ENCODE results near the gene OR2AT4. TPM values are rescaled to one million over a fixed set of nuclear protein-coding genes. Genes with fewer than 3 reads are reported as not detected.
"Not testable (repeated sequence)": the region's sequence is repeated elsewhere in the genome, so short reads cannot be mapped to it uniquely, and the experiment has no call there.

OR2AT4 gene
- not detected in 2 replicates for total RNA-seq (2014; rRNA removed; shearing (Covaris generic))

GRCh38 chr11:75096456-75097172, at the start of gene OR2AT4:
TSS of gene OR2AT4 (minus strand) at chr11:75096876.
- DNase-seq (ENCODE audit: low spot score): no peak

- DNase-seq (ENCODE audit: low spot score): no peak
Measured at GRCh38 chr11:75145972-75146519, 49.4 kb upstream of the OR2AT4 start.

- DNase-seq (ENCODE audit: low spot score): no peak
Measured at GRCh38 chr11:75145196-75145971, 48.7 kb upstream of the OR2AT4 start.

- DNase-seq (ENCODE audit: low spot score): no peak
Measured at GRCh38 chr11:75144716-75145014, 48.0 kb upstream of the OR2AT4 start.

GRCh38 chr11:75143420-75143731, 46.7 kb upstream of the OR2AT4 start:
- no peak for DNase-seq (ENCODE audit: low spot score)

GRCh38 chr11:75142714-75143419, 46.2 kb upstream of the OR2AT4 start:
- peak; percentile 96 for DNase-seq (ENCODE audit: low spot score)

GRCh38 chr11:75141166-75141565, 44.5 kb upstream of the OR2AT4 start:
- DNase-seq (ENCODE audit: low spot score): no peak

- peak; percentile 32 for DNase-seq (ENCODE audit: low spot score)
Measured at GRCh38 chr11:75140269-75141138, 43.8 kb upstream of the OR2AT4 start.

GRCh38 chr11:75135651-75136050, 39.0 kb upstream of the OR2AT4 start:
- DNase-seq (ENCODE audit: low spot score): no peak

GRCh38 chr11:75135021-75135650, 38.5 kb upstream of the OR2AT4 start:
- DNase-seq (ENCODE audit: low spot score): no peak

- no peak for DNase-seq (ENCODE audit: low spot score)
Measured at GRCh38 chr11:75133976-75134375, 37.3 kb upstream of the OR2AT4 start.

GRCh38 chr11:75132080-75132479, 35.4 kb upstream of the OR2AT4 start:
- no peak for DNase-seq (ENCODE audit: low spot score)

- DNase-seq (ENCODE audit: low spot score): no peak
Measured at GRCh38 chr11:75126564-75126963, 29.9 kb upstream of the OR2AT4 start.

GRCh38 chr11:75118577-75118976, 21.9 kb upstream of the OR2AT4 start:
- DNase-seq (ENCODE audit: low spot score): no peak

GRCh38 chr11:75114465-75114864, 17.8 kb upstream of the OR2AT4 start:
- no peak for DNase-seq (ENCODE audit: low spot score)

GRCh38 chr11:75113030-75113429, 16.4 kb upstream of the OR2AT4 start:
- no peak for DNase-seq (ENCODE audit: low spot score)

- DNase-seq (ENCODE audit: low spot score): no peak
Measured at GRCh38 chr11:75112200-75112599, 15.5 kb upstream of the OR2AT4 start.

- DNase-seq (ENCODE audit: low spot score): no peak
Measured at GRCh38 chr11:75107187-75107586, 10.5 kb upstream of the OR2AT4 start.

- DNase-seq (ENCODE audit: low spot score): not testable (repeated sequence)
Measured at GRCh38 chr11:75105967-75106681, 9.4 kb upstream of the OR2AT4 start.

- DNase-seq (ENCODE audit: low spot score): no peak
Measured at GRCh38 chr11:75105462-75105925, 8.8 kb upstream of the OR2AT4 start.

All from H4 (cell line).